A673 (cell line): Measurements from ENCODE around the gene ZNF732. TPM values are rescaled to one million over a fixed set of nuclear protein-coding genes. Genes with fewer than 3 reads are reported as not detected.

Source experiments
- BruUV-seq: library from RNA; stranded (reverse); fragments of 400-500 nt; replicated peaks from 2 replicates; lab custom pipeline; 2021; lab: Mats Ljungman, UMichigan
- CTCF ChIA-PET: fragments of 300-600 bp; sonication (Branson Sonifier 250); formaldehyde crosslinking; loops from one replicate; lab custom pipeline; 2022; ENCODE audit warnings: antibody characterized with exemption; lab: Charles Lee
- POLR2A ChIA-PET: fragments of 300-600 bp; sonication (Branson Sonifier 250); formaldehyde crosslinking; loops from one replicate; lab custom pipeline; 2022; ENCODE audit warnings: antibody characterized with exemption; ENCODE audit not compliant: low non-redundant PET; lab: Charles Lee
- DNase-seq: peaks from one replicate; pipeline ENCODE4 v3.0.0-alpha.2; 2015; ENCODE audit warnings: low spot score
- H3K27ac ChIP-seq: fragments of 200-600 bp; sonication (generic); 2 replicates; pipeline ENCODE4 v1.5.1; 2016; ENCODE audit warnings: mixed run types, low read depth, mild to moderate bottlenecking, mixed read lengths, antibody characterized with exemption, low read length; ENCODE audit not compliant: poor library complexity, severe bottlenecking
- H3K27me3 ChIP-seq: fragments of 200-600 bp; sonication (generic); replicated peaks from 2 replicates; pipeline ENCODE4 v1.6.1; 2017; ENCODE audit warnings: mixed run types, low read depth, mild to moderate bottlenecking, mixed read lengths, antibody characterized with exemption, low read length; ENCODE audit not compliant: insufficient read depth, poor library complexity
- H3K36me3 ChIP-seq: fragments of 200-600 bp; sonication (generic); 2 replicates; pipeline ENCODE4 v1.6.1; 2016; ENCODE audit warnings: mixed run types, mild to moderate bottlenecking, mixed read lengths, antibody characterized with exemption, low read length; ENCODE audit not compliant: insufficient read depth, poor library complexity, severe bottlenecking
- H3K4me1 ChIP-seq: fragments of 200-600 bp; sonication (generic); 2 replicates; pipeline ENCODE4 v1.6.1; 2017; ENCODE audit warnings: mixed run types, mild to moderate bottlenecking, mixed read lengths, antibody characterized with exemption, low read length; ENCODE audit not compliant: insufficient read depth, poor library complexity, severe bottlenecking
- H3K4me3 ChIP-seq: fragments of 200-600 bp; sonication (generic); 2 replicates; pipeline ENCODE4 v1.5.1; 2016; ENCODE audit warnings: low read depth, mixed run types, mild to moderate bottlenecking, mixed read lengths, low read length; ENCODE audit not compliant: poor library complexity, severe bottlenecking
- H3K9me3 ChIP-seq: fragments of 200-600 bp; sonication (generic); 2 replicates; pipeline ENCODE4 v1.6.1; 2016; ENCODE audit warnings: mixed run types, low read depth, mild to moderate bottlenecking, mixed read lengths, antibody characterized with exemption, low read length; ENCODE audit not compliant: poor library complexity, severe bottlenecking
- EZH2 ChIP-seq: fragments of 200-600 bp; sonication (generic); IDR thresholded peaks from 2 replicates; pipeline ENCODE4 v1.6.1; 2017; ENCODE audit warnings: borderline replicate concordance, low read depth, mild to moderate bottlenecking, mixed read lengths, antibody characterized with exemption, low read length; ENCODE audit not compliant: poor library complexity, severe bottlenecking
- intact Hi-C: fragments of 100-400 bp; cut with micrococcal nuclease; formaldehyde crosslinking; loops from one replicate; pipeline ENCODE4 v1.10.0; 2022; ENCODE audit not compliant: unreplicated experiment
- microRNA-seq: library from miRNA; unstranded; fragments of <30 nt; microRNA quantifications from one replicate; pipeline ENCODE4 v1.2.0, GENCODE V29; 2021
- total RNA-seq: library from RNA; stranded (reverse); gene quantifications from 2 replicates; pipeline ENCODE4 v1.2.3, GENCODE V29; 2021
- TF ChIP-seq, protein P1 (sequence below): fragments of 300-800, 200-600 bp; sonication (generic); conservative IDR thresholded peaks from 2 replicates; pipeline ENCODE4 v1.5.1; 2017; ENCODE audit warnings: low read depth, mild to moderate bottlenecking, antibody characterized with exemption, low read length, moderate library complexity, mixed read lengths

ZNF732 gene
- total RNA-seq, 1 experiment from 2014 or later = not detected

DNA sequence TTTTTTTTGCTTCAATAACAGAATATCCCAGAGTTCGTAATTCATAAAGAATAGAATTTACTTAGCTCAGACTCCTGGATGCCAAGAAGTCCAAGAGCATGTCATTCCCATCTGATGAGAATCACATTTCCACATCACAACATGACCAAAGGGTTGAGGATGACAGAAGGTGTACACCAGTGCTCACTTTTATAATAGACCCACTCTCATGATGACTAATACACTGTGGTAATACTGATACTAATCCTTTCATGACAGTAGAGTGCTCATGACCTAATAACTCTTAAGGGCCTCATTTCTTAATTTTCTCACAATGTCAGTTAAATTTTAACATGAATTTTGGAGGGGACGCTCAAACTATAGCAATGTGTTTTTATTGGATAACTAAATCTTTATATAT is 69.2 kb downstream of the ZNF732 start:
- TF ChIP-seq, protein P1, sequence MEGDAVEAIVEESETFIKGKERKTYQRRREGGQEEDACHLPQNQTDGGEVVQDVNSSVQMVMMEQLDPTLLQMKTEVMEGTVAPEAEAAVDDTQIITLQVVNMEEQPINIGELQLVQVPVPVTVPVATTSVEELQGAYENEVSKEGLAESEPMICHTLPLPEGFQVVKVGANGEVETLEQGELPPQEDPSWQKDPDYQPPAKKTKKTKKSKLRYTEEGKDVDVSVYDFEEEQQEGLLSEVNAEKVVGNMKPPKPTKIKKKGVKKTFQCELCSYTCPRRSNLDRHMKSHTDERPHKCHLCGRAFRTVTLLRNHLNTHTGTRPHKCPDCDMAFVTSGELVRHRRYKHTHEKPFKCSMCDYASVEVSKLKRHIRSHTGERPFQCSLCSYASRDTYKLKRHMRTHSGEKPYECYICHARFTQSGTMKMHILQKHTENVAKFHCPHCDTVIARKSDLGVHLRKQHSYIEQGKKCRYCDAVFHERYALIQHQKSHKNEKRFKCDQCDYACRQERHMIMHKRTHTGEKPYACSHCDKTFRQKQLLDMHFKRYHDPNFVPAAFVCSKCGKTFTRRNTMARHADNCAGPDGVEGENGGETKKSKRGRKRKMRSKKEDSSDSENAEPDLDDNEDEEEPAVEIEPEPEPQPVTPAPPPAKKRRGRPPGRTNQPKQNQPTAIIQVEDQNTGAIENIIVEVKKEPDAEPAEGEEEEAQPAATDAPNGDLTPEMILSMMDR = no peak
- TF ChIP-seq EZH2 = no peak
- H3K27me3 ChIP-seq = no peaks in the 10 kb centered on the region
- no peaks in the 10 kb centered on the region for H3K4me1 ChIP-seq
- intact Hi-C loops = no loop called here
- CTCF ChIA-PET = no interaction called here
- no peaks in the 10 kb centered on the region for H3K36me3 ChIP-seq
- H3K9me3 ChIP-seq = peaks cover 20% of the 10 kb centered on the region
- no peak for DNase-seq
- POLR2A ChIA-PET = no interaction called here
- no peak overlapping the region for H3K4me3 ChIP-seq
- no peak overlapping the region for H3K27ac ChIP-seq
- no TSS peak for BruUV-seq

DNA sequence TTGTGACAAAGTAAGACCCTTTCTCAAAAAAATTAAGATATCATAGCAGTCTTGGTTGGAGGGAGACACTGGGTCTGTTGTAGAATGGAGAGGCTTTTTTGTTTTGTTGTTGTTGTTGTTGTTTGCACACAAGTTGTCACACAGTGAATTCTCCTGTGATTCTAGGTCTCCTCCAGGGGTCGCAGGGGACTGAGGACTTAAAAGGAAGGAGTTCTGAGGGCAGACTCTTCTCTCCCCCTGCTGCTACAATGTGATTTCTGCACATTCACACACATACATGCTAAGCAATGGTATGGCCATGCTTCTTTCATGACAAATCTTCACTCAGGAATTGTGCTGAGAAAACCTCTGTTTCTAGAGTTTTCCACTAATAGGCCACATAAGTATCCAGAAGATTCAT is 71.1 kb downstream of the ZNF732 start:
- no peak overlapping the region for H3K27ac ChIP-seq
- H3K4me3 ChIP-seq = no peak overlapping the region
- no peak for DNase-seq
- intact Hi-C loops = no loop called here
- H3K9me3 ChIP-seq = peaks cover 26% of the 10 kb centered on the region
- TF ChIP-seq EZH2 = no peak
- TF ChIP-seq, protein P1 = no peak
- no TSS peak for BruUV-seq
- CTCF ChIA-PET = no interaction called here
- H3K4me1 ChIP-seq = no peaks in the 10 kb centered on the region
- no peaks in the 10 kb centered on the region for H3K27me3 ChIP-seq
- POLR2A ChIA-PET = no interaction called here
- H3K36me3 ChIP-seq = no peaks in the 10 kb centered on the region

DNA sequence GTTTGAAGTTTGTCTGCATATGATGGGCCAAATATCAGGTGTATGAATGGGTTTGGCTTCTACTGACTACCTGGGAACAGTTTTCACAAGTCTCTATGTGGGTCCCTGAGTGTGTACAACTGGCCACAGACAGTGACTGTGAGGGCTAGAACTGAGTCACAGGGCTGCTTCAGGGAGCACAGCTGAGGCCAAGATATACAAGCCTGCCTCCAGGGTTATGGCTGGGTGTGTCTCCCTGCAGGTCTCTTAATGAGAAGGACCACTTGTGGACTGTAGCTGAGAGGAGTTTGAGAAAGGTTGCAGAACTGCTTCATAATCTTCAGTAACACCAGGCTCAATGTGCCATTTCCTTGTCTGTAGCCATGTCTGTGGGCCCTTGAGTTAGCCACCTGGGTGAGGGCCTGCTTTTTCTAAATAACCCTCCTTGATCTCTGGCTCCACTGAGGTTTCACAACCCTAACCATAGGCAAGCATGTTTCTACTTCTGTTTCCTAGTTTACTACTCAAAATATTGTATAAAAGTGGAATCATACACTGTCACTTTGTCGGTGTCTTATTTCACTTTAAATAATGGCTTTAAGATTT is 81.3 kb downstream of the ZNF732 start:
- intact Hi-C loops = no loop called here
- POLR2A ChIA-PET = no interaction called here

More for the DNA sequence above, 81.3 kb downstream of the ZNF732 start:
- Histone ChIP-seq H3K4me1 (no peaks in the 10 kb centered on the region), H3K4me3 (no peak overlapping the region), H3K36me3 (no peaks in the 10 kb centered on the region), H3K9me3 (peaks cover 13% of the 10 kb centered on the region), H3K27ac (no peak overlapping the region), H3K27me3 (no peaks in the 10 kb centered on the region)
- no peak for TF ChIP-seq EZH2
- TF ChIP-seq, protein P1 = no peak
- CTCF ChIA-PET = no interaction called here
- no TSS peak for BruUV-seq
- no peak for DNase-seq

Small RNA genes lying within 50 kb of the gene (microRNA-seq; reads per million reads assigned to microRNA genes)
- not detected for gene MIR571

Other genes starting within 250 kb of the ZNF732 start
- 9.2 and 9.5 TPM in 2 replicates for gene ZNF718, start 181.0 kb downstream of the ZNF732 start, total RNA-seq
- 26.9 and 27.7 TPM in 2 replicates for gene ZNF141, start 32.3 kb upstream of the ZNF732 start, total RNA-seq
- gene ZNF721, start 193.7 kb upstream of the ZNF732 start, total RNA-seq = 35.4 and 42.3 TPM in 2 replicates
- 58.8 and 61.4 TPM in 2 replicates for gene PIGG, start 193.7 kb upstream of the ZNF732 start, total RNA-seq